WERI-Rb-1 (cell line): ENCODE results near the gene FUZ.

ENCODE experiments used
- DNase-seq: peaks from one replicate; pipeline ENCODE4 v3.0.0-alpha.2; 2020
- H3K27ac ChIP-seq: fragments of 250-450 bp; sonication (Bioruptor Pico); 2 replicates; pipeline ENCODE4 v1.5.1; 2020; ENCODE audit warnings: mild to moderate bottlenecking, moderate library complexity
- H3K27me3 ChIP-seq: fragments of 250-450 bp; sonication (Bioruptor Pico); 2 replicates; pipeline ENCODE4 v1.5.1; 2021; ENCODE audit warnings: mild to moderate bottlenecking, low read depth, moderate library complexity; ENCODE audit not compliant: insufficient read depth, severe bottlenecking
- H3K36me3 ChIP-seq: fragments of 250-450 bp; sonication (Bioruptor Pico); 2 replicates; pipeline ENCODE4 v1.5.1; 2020; ENCODE audit warnings: mild to moderate bottlenecking, moderate library complexity
- H3K4me3 ChIP-seq: 2 replicates; pipeline ENCODE4 v1.5.1; 2011; ENCODE audit warnings: low read depth, mild to moderate bottlenecking, control low read depth, low read length
- H3K9me3 ChIP-seq: fragments of 250-450 bp; sonication (Bioruptor Pico); 2 replicates; pipeline ENCODE4 v1.5.1; 2021; ENCODE audit warnings: mild to moderate bottlenecking, moderate library complexity; ENCODE audit not compliant: severe bottlenecking
- CTCF ChIP-seq: IDR thresholded peaks from 2 replicates; pipeline ENCODE4 v1.5.1; 2011; ENCODE audit warnings: low read depth, mild to moderate bottlenecking, control low read depth, inconsistent platforms, low read length

FUZ gene

DNA sequence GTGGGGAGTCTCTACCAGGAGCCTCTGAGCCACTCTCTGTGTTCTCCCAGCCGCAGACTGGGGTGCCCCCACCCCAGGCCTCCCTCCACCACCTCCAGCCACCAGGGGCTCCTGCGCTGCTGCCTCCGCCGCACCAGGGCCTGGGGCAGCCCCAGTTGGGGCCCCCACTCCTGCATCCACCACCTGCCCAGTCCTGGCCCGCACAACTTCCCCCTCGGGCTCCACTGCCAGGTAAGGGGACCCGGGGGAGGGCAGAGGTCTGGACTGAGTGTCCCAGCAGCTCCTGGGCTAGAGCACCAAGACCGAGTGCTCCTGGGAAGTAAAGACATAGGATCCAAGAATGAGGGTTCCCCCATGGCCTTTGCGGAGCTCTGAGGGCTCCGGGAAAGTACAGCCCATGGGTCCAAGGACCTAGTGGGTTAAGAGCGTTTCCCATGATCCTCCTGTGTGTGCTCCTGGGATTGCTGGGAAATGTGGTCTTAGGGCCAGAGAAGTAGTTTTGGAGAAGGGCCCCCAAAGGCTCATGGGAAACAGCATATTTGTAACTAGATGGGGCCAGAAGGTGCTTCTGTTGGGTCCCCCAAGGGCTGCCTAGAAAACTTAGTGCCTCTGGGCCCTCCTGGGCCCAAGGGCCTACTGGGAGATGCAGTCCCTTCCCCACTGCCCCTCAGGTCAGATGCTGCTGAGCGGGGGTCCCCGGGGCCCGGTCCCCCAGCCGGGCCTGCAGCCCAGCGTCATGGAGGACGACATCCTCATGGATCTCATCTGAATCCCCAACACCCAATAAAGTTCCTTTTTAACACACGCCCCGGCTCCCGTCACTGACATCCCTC is 23.3 kb upstream of the FUZ start:
- Histone ChIP-seq H3K9me3 (no peaks in the 10 kb centered on the region), H3K27me3 (no peaks in the 10 kb centered on the region), H3K27ac (no peak overlapping the region), H3K4me3 (no peak overlapping the region), H3K36me3 (peaks cover 95% of the 10 kb centered on the region)
- DNase-seq: no peak
- TF ChIP-seq CTCF: no peak

DNA sequence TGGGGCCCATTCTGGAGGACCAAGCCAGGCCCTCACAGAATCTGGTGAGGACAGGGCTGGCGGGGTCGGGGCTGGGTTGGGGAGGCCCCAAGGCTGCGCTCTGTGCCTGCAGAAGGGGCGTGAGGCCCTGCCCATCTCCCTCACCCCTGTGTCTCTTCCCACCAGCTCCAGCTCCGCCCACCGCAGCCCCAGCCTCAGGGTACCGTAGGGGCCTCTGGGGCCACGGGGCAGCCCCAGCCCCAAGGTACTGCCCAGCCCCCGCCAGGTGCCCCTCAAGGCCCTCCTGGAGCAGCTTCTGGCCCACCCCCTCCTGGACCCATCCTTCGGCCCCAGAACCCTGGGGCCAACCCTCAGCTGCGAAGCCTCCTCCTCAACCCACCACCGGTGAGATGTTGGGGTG is 22.5 kb upstream of the FUZ start:
- peaks cover 98% of the 10 kb centered on the region for H3K36me3 ChIP-seq
- DNase-seq: no peak
- no peaks in the 10 kb centered on the region for H3K9me3 ChIP-seq
- no peaks in the 10 kb centered on the region for H3K27me3 ChIP-seq
- H3K4me3 ChIP-seq: no peak overlapping the region
- H3K27ac ChIP-seq: no peak overlapping the region
- TF ChIP-seq CTCF: no peak

DNA sequence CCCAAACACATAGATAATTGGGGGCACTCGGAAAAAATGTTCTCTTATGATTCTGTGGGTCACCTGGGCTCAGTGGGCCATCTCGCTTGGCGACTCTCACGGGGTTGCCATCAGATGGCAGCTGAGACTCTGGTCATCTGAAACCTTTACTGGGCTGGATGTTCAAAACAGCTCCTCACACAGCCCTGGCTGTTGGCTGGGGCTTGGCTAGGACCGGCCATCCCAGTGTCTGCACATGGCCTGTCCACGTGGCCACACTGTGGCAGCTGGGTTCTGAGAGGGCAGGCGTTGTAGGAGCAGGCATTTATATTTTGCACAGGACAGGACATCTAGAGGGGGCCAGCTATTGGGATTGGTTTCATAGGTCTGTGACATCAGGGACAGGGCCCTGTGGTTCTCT is 20.5 kb upstream of the FUZ start:
- no peak overlapping the region for H3K27ac ChIP-seq
- H3K36me3 ChIP-seq: peaks cover 87% of the 10 kb centered on the region

DNA sequence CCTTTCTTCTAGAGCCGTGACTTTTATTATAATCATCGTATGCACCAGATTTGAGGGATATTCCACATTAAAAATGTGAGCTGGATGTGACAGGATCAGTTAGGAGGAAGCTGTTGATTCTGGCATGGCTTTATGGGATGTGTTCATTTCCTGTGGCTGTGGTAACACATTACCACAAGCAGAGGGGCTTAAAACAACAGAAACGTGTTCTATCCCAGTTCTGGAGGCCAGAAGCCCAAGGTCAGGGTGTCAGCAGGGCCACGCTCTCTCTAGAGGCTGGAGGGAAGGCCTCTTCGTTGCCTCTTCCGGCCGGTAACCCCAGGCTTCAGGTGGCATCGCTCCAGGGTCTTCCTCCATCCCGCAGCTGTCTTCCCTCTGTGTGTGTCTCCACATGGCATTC is 19.5 kb upstream of the FUZ start:
- peaks cover 82% of the 10 kb centered on the region for H3K36me3 ChIP-seq
- DNase-seq: no peak
- no peak overlapping the region for H3K27ac ChIP-seq
- no peaks in the 10 kb centered on the region for H3K27me3 ChIP-seq
- TF ChIP-seq CTCF: no peak
- H3K9me3 ChIP-seq: no peaks in the 10 kb centered on the region
- H3K4me3 ChIP-seq: no peak overlapping the region

More for the DNA sequence above, 20.5 kb upstream of the FUZ start:
- H3K4me3 ChIP-seq: no peak overlapping the region
- no peak for TF ChIP-seq CTCF
- H3K9me3 ChIP-seq: no peaks in the 10 kb centered on the region
- no peaks in the 10 kb centered on the region for H3K27me3 ChIP-seq
- no peak for DNase-seq

DNA sequence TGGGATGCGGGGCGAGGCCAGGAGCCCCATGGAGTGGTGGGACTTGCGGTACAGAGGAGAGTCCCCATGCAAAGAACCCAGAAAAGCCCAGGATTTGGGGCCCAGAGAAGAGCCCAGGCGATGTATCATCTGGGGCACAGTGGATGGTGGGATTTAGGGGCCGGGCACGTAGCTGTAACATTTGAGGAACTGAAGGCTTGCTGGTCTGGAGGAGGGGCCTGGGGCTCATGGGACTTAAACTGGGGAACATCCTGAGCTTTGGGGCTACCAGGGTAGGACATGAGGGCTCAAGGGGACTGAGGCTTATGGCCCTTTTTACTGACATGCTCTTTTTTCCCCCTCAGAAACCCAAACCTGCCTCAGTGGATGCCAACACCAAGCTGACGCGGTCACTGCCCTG is 18.5 kb upstream of the FUZ start:
- peaks cover 80% of the 10 kb centered on the region for H3K36me3 ChIP-seq
- no peak overlapping the region for H3K27ac ChIP-seq

More for the DNA sequence above, 18.5 kb upstream of the FUZ start:
- TF ChIP-seq CTCF: no peak
- H3K4me3 ChIP-seq: no peak overlapping the region
- H3K27me3 ChIP-seq: no peaks in the 10 kb centered on the region
- H3K9me3 ChIP-seq: no peaks in the 10 kb centered on the region
- DNase-seq: no peak
